GM10266 (cell line): ENCODE data around the gene PAIP2.
"Not testable (repeated sequence)": the region's sequence is repeated elsewhere in the genome, so short reads cannot be mapped to it uniquely, and the experiment has no call there.

ENCODE experiments used
- DNase-seq: peaks from one replicate; pipeline ENCODE4 v3.0.0; 2012; ENCODE audit errors: extremely low spot score
- TF ChIP-seq, protein P1 (sequence below): IDR thresholded peaks from 2 replicates; pipeline ENCODE4 v1.5.1; 2012; ENCODE audit warnings: mild to moderate bottlenecking, low read depth; ENCODE audit not compliant: control insufficient read depth, insufficient read depth; ENCODE audit errors: missing control alignments

PAIP2 gene

DNA sequence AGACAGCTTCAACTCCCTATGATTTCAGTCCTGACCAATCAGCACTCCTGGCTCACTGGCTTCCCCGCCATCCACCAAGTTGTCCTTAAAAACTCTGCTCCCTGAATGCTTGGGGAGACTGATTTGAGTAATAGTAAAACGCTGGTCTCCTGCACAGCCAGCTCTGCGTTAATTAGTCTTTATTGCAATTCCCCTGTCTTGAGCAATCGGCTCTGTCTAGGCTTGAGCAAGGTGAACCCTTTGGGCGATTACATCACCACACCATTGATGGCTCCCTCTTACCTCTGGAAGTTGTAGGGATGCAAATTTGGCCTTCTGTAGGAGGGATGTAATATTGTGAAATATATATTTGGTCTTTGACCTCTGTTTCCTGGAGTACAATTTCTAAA, 44.4 kb downstream of the PAIP2 start:
- no peak for DNase-seq

DNA sequence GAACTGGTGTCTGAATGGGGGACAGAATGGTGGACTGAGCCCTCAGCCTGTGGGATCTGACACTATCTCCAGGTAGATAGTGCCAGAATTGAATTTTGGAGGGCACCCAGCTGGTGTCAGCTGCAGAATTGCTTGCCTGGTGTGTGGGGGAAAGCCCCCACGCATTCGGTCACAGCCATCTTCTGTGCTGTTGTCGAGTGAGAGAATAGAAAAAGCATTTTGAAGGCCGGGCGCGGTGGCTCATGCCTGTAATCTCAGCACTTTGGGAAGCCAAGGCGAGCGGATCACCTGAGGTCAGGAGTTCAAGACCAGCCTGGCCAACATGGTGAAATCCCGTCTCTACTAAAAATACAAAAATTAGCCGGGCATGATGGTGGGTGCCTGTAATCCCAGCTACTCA, 45.3 kb downstream of the PAIP2 start:
- DNase-seq, result not testable (repeated sequence)

More for the DNA sequence above, 44.4 kb downstream of the PAIP2 start:
- TF ChIP-seq, protein P1, sequence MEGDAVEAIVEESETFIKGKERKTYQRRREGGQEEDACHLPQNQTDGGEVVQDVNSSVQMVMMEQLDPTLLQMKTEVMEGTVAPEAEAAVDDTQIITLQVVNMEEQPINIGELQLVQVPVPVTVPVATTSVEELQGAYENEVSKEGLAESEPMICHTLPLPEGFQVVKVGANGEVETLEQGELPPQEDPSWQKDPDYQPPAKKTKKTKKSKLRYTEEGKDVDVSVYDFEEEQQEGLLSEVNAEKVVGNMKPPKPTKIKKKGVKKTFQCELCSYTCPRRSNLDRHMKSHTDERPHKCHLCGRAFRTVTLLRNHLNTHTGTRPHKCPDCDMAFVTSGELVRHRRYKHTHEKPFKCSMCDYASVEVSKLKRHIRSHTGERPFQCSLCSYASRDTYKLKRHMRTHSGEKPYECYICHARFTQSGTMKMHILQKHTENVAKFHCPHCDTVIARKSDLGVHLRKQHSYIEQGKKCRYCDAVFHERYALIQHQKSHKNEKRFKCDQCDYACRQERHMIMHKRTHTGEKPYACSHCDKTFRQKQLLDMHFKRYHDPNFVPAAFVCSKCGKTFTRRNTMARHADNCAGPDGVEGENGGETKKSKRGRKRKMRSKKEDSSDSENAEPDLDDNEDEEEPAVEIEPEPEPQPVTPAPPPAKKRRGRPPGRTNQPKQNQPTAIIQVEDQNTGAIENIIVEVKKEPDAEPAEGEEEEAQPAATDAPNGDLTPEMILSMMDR, result no peak

DNA sequence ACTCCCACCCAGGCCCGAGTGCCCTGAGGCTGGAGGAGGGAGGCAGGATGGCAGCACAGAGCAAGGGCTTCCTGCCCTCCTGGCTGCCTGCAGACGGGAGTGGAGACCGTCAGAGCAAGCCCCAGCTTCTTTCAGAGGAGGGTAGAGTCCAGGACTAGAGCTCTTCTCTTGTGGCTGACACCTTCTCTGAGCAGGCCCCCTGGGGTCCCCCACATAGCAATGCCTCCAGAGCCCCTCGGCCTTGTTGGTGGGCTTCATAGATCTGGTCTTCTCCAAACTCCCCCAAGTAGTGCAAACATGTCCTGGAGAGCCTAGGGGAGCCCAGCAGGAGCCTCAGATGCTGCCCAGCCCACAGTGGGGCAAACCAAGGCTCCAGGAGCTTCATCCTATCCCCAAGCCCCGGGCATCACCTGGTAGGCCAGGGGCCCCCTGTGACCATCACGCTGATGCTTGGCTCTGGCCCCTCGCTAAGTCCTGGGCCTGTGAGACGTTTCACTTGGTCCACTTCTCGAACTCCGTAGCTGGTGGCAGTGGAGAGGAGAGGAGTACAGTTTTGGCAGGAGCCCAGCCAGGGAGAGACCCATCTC, 46.0 kb downstream of the PAIP2 start:
- no peak for DNase-seq
- TF ChIP-seq, protein P1, result no peak

DNA sequence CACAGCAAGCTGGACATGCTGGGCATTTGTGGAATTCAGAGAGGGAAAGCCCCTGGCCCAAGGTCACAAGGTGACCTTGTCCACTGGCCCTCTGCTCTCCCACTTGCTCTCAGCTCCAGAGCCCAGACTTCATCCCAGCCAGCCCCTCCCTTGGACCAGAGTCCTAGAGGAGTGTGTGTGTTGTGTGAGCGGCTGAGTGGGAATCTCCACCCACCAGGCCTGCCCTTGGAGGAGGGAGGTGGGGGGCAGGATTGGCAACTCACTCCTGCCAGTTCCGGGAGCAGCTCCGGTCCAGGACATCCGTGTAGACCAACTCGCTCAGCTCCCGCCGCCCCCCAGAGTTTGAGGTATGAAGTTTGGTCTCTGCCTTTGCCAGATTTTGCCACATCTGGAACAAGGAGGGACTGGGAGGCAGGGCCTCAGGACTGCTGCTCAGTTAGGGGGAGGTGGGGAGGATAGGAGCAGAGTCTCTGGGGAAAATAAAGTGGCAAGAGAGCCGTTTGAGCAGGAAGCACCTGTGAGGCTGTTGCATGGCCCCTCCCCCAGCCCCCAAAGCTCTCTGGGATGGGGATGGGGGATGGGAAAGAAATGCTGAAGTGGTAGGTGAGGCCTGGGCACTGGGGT, 46.7 kb downstream of the PAIP2 start:
- no peak for DNase-seq
- TF ChIP-seq, protein P1, result no peak

DNA sequence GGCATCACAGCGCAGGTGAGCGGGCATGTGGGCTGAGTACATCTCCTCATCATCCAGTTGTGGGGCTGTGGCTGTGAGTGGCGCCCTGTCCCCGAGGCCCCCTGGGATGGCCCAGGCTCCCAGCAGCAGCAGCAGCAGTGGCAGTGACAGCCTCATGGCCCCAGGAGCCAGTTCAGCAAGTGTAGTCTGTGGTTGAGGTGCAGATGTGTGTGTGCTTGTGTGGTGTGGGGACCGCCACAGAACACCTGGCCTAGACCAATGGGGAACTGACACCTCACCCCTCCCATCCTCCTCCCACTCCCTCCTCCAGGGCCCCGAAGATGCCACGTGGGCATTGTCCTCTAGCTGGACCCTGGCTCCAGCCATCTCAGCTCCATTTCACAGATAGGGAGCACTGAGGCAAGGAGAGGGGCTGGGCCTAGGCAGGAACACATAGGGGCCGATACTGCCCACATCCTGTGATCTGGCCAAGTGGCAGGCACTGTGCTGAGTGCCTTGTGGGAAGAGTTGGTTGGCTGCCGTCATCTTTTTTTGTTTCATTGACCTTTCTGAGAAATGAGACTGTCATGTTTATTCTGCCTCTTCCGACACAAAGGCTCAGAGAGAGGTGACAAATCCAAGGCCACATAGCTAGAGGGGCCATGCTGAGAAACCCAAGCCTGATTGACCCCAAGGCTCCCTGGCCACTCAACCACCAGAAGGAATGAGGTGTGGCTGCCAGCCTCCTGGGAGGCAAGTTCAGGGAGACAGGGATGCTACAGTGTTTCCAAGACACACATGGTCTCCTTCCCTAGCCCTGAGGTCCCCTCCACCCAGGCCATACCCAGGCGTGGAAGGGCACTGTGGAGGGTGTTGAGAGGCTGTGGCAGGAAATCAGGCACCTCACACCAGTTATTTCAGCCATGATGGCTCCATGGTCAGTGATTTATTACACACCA, 48.3 kb downstream of the PAIP2 start, which contains the start of gene MZB1:
Gene MZB1, minus strand, starts transcription at position 213 of the 938 bp plus-strand sequence. Its CDS starts 57 bp downstream, at position 156.
- DNase-seq, result peak; percentile 94
- TF ChIP-seq, protein P1, result no peak

DNA sequence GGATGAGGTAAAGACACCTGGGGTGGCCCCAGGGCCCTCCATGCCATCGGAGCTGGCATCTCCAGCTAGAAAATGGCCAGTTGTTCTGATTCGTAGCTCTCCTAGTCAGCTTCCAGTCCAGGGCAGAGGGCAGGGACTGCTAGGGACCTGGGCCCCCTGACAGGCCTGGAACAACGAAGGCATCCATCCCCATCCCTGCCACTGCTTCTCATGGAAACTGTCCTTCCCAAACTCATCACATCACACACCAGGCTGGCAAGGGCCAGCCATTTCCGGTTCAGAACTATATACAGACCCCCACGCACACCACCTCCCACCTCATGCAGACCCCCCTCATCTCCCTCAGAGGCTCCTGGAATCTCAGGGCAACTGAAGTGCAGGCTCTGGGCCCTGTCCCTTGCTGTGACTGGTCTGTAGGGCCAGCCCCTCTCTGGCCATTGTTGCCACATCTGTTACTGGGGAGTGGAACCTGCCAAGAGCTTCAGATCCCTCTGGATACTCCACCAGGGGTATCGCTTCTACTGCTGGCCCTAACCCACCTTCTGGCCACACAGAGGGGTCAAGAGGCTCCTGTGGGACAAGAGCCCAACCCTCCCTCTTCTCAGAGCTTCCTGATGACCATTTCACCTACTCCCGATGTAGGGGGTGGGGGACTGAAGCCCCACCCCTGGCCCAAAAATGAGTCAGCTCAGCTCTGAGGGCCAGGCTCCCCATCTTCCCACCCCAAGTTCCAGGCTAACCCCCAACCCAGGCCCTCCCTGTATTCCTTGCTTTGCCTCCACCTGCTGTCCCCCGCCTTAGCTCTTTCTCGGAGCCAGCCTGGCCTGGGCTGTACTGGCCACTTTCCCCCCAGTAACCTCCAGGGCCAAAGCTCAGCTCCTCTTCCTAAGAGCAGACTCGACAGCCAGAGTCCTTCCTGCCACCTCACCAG, 49.2 kb downstream of the PAIP2 start:
- DNase-seq, result no peak
- TF ChIP-seq, protein P1, result no peak
